GM18870 (cell line): Measurements from ENCODE around the gene FAM90A1.
"Not testable (repeated sequence)": the region's sequence is repeated elsewhere in the genome, so short reads cannot be mapped to it uniquely, and the experiment has no call there.

ENCODE experiments used
- ATAC-seq: cut with Tn5 transposase; IDR thresholded peaks from one replicate; pipeline ENCODE4 v1.9.1; 2021; ENCODE audit warnings: moderate library complexity; ENCODE audit not compliant: unreplicated experiment

Gene FAM90A1

DNA sequence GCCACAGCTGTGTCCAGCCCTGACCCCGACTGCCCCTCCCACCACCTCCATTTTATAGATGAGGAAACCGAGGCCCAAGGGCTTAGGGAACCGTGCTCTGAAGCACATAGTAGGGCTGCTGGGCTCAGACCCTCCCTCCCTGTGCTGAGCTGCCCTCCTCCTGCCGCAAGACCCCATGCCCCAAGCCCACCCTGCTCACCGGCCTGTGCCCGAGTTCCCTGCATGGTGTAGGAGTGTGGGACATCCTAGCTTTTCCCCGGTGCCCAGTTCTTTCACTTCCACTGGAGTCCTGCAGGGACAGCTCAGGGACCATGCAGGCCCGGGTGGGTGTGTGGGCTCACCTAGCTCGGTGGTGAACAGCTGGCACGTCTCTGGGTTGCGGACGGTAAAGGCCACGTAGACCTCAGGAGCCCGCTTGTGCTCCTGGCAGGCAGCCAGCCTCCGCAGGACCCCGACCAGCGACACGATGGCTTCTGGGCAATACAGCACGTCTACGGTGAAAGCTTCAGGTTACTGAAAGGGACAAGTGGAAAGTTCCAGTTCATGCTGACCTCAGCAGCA is 6.6 kb upstream of the FAM90A1 start:
- ATAC-seq = not testable (repeated sequence)

DNA sequence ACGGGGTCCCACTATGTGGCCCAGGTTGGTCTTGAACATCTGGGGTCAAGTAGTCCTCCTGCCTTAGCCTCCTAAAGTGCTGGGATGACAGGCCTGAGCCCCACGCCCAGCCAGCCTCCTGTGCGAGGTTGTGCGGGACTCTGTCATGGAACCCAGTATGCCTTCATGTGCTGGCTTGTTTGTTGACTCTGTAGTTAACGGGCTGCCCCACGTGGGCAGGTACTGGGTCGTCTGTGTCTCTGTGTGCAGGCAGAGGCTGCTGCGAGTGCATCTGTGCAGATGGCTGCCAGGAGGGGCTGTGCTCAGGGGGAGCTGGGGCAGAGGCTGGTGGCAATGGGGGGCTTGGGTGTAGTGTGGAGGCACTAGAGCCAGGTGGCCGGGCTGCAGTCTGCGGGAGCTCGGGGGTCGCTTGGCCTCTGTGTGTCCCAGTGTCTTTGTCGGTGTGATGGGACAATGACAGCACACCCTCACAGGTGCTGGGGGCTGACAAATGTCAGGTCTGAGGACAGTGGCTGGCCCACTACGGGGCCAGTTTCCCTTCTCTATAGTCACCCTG is 6.0 kb upstream of the FAM90A1 start:
- ATAC-seq = not testable (repeated sequence)

DNA sequence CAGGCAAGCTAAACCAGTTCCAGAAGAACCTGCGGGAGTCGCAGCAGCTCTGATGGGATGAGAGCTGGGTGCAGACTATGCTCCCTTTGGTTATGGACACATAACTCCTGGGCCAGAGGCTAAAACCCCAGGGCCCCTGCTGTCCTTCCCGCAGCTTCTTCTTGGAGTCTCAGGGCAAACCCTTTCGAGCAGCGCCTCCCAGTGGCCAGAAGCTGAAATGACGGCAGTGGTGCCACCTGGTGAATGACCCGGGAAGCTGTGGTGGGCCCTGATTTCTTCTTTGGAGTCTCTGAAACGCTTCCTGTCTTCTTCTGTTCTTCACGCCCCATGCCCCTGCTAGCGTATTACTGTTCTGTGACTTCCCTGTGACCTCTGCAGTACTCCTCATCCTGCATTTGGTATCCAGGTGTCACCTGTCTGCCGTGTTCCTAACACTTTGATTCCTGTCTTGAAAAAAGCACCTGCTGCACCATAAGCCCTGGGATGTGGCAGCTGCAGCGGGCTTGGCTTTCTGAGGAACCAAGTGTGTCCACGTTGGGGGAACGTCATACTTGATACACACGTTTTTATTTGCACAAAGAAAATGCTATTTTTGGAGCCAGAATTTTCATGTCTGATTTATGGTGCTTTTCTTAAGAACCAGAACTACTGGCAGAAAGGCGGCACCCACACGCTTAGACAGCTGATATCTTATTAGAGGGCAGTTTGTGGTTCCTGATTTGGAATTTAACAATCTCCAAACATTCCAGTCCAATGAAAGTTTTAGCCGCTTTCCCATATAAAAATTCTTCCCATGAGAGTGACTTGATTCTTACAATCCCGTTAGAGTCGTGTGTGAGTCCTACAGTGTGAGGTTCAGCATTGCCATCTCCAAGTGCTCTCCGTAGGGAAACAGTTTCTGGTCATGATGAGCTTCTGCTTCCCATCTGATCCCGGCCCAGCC is 4.5 kb upstream of the FAM90A1 start:
- ATAC-seq = not testable (repeated sequence)

DNA sequence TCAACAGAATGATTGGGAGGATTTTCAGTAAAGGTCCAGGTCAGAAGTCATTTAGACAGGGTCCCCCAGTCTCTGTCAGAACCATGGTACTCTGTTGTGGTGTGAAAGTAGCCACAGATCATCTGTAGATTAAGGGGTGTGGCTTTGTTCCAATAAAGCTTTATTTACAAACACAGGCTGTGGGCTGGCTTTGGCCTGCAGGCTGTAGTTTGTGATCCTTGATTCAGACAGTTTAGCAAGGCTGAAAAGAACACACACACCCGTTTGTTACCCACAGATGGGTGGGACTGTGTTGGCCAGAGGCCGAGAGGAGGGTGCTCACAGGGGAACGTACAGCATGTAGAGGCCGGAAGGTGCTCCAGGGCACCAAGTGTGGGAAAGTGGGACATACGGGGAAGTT is 3.6 kb upstream of the FAM90A1 start:
- ATAC-seq = not testable (repeated sequence)

DNA sequence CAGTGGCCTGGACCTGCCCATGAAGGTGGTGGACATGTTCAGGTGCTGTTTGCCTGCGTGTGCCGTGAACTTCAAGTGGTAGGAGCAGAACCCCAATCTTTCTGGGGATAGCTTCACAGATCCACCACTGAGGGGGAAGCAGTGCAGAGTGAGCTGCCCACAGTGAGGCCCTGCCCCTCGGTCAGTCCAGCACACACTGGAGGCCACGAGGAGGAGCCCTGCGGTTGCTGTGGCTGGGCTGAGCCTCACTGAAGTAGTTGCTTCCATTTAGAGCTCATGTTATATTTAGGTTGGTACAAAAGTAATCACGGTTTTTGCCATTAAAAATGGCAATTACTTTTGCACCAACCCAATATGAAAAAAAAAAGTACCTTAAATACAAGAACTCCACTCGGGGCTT is 2.1 kb upstream of the FAM90A1 start:
- ATAC-seq = not testable (repeated sequence)

DNA sequence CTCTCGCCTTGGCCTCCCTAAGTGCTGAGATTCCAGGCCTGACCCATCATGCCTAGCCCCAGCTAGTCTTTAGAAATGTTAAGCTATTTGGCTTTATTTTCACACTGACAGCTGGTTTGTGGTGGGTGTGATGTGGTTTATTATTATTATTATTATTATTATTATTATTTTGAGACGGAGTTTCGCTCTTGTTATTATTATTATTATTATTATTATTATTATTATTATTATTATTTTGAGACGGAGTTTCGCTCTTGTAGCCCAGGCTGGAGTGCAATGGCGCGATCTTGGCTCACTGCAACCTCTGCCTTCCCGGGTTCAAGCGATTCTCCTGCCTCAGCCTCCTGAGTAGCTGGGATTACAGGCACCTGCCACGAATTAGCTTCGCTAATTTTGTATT is 1.2 kb upstream of the FAM90A1 start:
- ATAC-seq = not testable (repeated sequence)

DNA sequence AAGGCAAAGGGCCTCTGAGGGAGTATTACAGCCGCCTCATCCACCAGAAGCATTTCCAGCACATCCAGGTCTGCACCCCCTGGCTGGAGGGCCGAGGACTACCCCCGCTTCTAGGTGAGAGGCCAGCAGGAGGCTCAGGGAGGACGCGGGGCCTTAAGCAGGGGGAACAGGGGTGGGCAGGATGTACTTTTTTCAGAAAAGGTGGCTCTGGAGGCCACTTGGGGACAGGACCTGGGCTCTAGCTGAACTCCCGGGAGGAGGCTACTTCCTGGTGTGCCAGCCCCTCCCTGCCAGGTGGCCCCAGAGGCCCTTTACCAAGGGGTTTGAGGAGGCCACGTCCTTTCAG is 287 bp upstream of the FAM90A1 start:
- not testable (repeated sequence) for ATAC-seq

DNA sequence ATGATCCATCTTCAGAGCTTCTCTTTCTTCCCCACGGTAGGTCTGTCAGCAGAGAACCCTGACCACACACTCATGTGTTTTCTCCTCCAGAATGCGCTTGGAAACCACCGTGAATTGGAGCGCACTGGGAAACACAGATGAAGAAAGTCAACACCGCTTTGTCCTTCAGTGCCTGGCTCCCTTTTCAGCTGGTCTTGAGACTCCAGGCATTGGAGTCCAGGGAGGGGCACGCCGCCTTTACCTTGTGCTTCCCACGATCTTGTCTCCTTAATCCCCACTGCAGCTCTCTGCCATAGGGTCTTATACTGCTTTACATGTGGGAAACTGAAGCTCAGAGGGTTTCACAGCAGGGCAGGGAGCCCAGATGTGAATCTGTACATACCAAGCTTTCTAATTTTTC is 1.1 kb downstream of the FAM90A1 start:
- ATAC-seq = no peak

DNA sequence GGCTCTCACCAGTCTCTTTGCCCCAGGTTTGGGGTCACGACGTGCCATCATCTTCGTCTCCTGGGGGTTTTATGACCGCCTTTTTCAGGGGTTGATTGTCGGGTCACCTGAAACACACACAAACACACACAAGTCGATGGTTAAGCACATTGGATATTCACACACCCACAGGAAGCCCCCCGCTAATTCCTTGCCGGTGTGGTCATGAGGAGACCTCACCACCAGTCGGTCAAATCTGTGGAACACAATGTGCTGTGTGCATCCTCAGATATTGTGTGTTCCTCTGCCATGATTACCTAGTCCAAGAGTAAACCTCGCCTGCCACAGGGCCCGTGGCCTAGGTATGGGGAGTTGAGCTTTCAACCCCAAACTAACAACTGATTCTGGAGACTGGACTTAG is 2.6 kb downstream of the FAM90A1 start:
- ATAC-seq = not testable (repeated sequence)

DNA sequence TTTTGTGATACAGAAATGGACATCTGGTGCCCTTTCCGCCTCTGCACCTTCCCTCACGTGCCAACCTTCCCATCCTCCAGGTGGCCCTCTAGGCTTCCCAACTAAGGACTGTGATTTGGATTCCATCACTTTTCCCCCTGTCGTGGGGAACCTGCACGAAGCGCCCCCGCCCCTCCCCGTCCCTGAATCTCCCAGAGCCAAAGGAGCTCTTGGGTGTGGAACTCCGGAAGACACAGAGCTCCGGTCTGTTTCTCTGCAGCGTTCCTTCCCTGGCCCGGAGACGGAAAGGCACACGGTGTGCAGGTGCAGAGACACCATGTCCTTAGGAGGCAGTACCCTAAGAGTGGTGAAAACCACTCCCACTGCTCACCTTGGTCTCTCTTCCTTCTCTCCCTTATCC is 3.8 kb downstream of the FAM90A1 start:
- not testable (repeated sequence) for ATAC-seq

DNA sequence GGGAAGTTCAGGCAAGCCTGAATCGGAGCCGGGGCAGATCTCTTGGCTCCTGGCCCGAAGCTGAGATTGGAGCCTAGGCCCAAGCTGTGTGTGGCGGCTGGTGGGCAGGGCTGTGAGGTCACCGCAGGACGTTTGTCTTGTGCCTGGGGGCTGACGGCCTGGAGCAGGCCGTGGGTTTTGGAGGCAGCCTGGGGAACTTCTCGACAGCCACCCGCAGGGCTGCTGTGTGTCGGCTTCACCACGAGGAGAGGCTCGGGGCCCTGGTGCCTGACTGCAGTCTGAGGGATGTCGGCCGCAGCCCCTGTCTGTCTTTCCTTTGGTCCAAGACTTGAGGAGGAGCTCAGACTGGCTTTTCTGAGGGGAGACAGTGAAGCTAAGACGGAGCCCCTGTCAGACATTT is 5.1 kb downstream of the FAM90A1 start:
- not testable (repeated sequence) for ATAC-seq

DNA sequence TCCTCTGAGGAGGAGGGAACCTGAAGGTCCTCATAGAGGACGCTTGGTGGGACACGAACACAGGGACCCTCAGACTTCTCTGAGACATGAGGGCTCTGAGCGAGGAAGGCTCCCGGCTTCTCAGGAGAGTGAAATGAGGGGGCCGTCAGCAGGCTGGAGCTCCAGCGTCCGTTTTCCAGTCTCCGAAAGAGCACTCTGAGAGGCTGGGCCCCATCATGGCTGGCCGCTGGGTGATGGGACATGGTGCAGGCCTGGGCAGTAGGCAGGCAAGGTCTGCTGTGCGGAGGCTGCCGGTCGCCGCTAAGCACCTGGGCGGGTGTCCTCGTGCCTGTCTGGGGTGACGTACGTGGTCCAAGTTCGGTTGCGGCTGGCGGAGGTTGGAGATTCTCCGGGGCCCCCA is 5.6 kb downstream of the FAM90A1 start:
- not testable (repeated sequence) for ATAC-seq

DNA sequence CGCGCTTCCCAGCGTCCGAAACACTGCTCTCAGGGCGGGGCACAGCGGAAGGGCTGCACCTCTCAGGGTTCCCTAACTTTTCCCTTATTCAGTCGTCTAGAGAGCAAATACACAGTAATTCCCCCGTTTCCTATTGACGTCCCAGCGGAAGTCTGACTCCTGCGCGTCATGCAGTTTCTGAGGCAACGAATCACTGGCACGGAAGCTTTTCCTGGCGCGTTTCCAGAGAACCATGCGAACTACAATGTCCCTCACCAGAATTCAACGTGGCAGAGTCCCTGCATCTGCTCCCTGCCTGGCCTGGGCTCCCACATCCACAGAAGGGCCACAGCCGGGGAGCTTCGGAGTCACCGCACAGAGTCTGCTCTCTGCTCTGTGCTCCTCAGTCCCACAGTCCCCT is 6.0 kb downstream of the FAM90A1 start:
- ATAC-seq = not testable (repeated sequence)

DNA sequence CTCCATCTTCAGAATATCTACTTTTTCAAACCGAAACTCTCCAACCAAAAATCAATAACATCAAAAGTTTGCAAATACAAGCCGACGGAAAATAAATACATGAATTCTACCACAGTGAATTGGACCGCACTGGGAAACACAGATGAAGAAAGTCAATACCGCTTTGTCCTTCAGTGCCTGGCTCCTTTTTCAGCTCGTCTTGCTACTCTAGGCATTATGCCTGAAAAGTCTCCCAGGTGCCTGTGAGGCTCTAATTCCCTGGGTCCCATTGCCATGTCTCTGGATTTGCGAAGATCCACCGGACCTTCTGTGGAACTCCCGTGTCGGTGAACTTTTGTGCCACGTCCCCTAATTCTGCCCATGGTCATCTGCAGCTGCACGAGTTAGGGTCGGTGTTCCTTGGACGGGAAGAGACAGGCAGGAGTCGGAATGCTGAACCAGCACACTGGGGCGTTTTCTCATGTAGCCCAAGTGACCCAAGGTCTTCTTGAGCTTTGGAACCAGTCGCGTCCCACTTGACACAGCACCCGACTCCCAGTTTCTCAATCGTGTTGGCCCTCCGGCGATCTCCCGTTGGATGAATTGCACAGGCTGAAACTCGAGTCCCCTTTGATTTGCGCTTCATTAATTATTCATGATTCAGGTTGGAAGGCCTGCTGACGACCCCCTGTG is 8.6 kb downstream of the FAM90A1 start:
- ATAC-seq = not testable (repeated sequence)

DNA sequence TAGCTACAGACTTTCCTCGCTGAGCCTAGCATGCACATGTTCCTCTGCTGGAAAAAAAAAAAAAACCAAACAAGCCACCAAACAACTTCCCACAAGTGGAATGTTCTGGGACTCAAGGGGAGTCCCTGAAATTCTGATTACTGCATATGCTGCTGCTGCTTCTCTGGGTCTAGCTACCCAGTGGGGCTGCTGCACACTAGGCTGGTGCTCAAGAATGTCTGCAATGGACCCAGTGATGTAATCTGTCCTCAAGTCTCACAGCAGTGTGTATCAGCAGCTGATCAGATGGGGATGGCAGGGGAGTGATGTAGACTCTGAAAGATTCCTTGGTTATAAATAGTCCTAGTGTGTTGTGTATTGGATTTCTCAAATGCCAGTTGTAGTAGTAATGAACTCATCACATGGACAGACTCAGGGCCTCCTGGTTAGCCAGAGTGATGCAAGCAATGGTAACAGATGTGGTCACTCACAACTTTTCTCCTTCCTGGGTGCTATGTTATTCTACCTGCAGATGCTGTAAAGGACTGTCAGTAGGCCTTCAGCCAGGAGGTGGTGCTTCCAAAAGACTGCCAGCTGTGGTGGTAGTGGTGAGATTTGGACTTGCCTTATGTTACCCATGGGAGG is 29.6 kb downstream of the FAM90A1 start:
- ATAC-seq = not testable (repeated sequence)

DNA sequence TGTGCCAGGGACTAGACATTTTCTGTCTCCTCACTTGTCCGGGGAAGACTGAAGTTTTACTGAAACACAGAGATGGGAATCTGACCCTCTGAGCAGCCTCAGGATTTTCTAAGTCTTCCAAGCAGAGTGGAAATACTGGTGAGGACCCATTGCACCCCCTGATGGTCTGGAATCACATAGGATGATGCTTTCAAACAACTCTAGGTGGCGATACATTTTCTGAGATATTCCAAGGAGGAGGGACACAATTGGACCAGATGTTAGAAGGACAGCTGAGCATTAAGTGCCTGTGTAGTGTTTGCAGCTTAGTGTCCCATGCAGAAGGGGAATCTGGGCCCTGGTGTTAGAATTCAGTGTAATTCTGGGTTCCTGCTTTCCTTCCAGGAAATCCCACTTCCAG is 39.3 kb downstream of the FAM90A1 start:
- not testable (repeated sequence) for ATAC-seq

DNA sequence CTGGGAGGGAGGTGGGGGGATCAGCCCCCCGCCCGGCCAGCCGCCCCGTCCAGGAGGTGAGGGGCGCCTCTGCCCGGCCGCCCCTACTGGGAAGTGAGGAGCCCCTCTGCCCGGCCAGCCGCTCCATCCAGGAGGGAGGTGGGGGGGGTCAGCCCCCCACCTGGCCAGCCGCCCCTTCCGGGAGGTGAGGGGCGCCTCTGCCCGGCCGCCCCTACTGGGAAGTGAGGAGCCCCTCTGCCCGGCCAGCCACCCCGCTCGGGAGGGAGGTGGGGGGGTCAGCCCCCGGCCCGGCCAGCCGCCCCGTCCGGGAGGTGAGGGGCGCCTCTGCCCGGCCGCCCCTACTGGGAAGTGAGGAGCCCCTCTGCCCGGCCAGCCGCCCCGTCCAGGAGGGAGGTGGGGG is 43.2 kb downstream of the FAM90A1 start:
- ATAC-seq = not testable (repeated sequence)

DNA sequence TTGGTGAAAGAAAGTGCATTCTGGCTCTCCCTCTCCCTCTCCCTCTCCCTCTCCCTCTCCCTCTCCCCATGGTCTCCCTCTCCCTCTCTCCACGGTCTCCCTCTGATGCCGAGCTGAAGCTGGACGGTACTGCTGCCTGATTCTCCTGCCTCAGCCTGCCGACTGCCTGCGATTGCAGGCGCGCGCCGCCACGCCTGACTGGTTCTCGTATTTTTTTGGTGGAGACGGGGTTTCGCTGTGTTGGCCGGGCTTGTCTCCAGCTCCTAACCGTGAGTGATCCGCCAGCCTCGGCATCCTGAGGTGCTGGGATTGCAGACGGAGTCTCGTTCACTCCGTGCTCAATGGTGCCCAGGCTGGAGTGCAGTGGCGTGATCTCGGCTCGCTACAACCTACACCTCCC is 44.1 kb downstream of the FAM90A1 start:
- ATAC-seq = not testable (repeated sequence)

DNA sequence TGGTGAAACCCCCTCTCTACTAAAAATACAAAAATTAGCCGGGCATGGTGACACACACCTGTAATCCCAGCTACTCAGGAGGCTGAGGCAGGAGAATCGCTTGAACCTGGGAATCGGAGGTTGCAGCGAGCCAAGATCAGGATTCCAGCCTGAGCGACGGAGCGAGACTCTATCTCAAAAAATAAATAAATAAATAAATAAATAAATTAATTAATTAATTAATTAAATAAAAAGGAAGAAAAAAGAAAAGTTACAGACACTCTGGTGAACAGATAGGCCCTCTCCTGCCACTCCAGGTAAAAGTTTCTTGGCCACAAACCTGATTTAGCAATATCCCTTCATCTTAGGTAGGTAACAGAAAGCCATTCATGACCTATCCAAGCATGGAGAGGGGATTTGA is 44.5 kb downstream of the FAM90A1 start:
- not testable (repeated sequence) for ATAC-seq

DNA sequence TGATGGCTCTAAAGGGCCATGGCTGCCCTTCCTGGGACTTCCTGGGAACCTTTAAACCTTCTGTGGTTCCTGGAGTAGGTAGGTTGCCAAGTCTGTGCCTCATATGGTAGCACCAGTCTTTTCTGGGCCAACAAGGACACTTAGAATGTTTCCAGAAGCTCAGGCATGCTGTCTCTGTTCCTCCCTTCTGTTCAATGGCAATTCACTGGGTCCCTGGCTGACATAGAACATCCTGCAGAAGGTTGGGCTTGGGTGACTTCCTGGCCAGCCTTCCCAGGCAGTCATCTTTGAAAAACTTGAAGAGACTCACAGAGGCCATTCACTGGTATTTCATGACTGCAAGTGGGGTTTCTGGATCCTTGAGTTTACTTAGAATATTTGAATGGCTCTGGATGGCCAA is 46.1 kb downstream of the FAM90A1 start:
- not testable (repeated sequence) for ATAC-seq

DNA sequence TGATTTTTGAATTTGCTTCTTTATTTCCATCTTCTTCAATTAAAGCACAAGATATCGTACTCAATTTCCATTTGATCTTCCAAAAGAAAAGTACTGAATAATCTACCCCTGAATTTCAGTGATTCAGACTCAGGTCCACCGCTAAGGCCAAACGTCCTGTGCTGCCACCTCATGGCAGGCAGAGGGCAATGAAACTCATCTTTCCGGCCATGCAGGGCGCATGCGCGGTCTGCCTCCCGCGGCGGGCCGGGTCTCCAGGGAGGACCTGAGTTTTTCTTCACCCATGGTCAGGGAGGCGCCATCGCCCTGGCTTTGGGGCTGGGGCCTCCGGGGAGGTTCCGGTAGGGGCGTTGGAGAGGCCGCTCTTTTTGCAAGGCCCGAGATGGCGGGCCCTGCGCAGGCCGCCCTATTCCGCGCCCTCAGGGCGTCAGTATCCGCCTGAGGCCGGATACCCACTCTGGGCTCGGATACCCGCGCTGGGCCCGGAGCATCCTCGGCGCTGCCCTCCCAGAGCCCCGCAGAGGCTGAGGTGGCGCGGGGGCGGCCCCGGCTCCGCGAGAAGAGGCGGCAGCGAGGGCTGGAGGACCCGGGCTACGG is 47.3 kb downstream of the FAM90A1 start:
- ATAC-seq = not testable (repeated sequence)
